Measurements from ENCODE around the gene BICRAL. TPM values are rescaled to one million over a fixed set of nuclear protein-coding genes. Genes with fewer than 3 reads are reported as not detected.

Gene BICRAL
- total and polyA plus RNA-seq, 2 of the 4 experiments (the other 2 are of a cell fraction), result 4.0 to 6.1 TPM

DNA sequence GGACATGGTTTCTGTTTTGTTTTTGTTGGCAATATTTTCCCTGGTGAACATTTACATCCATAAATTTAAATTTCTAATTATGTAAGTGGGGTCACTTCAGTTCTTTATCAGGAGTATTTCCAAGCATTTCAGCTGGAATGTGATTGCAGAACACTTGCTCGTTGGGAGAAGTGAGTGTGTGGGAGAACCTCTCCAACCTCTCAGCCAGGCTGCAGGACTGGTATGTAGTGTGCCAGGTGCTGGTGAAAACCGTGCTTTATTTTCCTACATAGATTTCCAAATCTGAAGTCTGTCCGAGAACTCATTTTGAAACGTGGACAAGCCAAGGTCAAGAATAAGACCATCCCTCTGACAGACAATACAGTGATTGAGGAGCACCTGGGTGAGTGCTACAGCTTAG lies 103.8 kb downstream of the BICRAL start:
- no peak overlapping the region for H3K27ac ChIP-seq (ENCODE audit: insufficient read depth, low read length)
- H3K9ac ChIP-seq (ENCODE audit: low read depth, low read length), result no peak overlapping the region
- WGBS, 2 experiments (ENCODE audit: extremely low coverage in 2 of 2, insufficient read length in 1 of 2), result no CpG with 5 or more reads among the region's 4 CpGs
- no peaks in the 10 kb centered on the region for H3K9me3 ChIP-seq (ENCODE audit: control insufficient read depth, insufficient read depth, low read length)
- H2BK20ac ChIP-seq (ENCODE audit: low read depth, low read length), result no peak overlapping the region
- no peak overlapping the region for H3K56ac ChIP-seq (ENCODE audit: extremely low read depth, insufficient read depth, low read length)
- ATAC-seq (ENCODE audit: low read depth) (no peak), DNase-seq (no peak)
- H3K23ac ChIP-seq (ENCODE audit: low read depth, low read length), result no peak overlapping the region
- no peak overlapping the region for H2AK9ac ChIP-seq (replicated peaks; ENCODE audit: low read depth, low read length, poor library complexity)
- intact Hi-C loops (cut with micrococcal nuclease), result no loop called here
- no peak overlapping the region for H3K4me2 ChIP-seq (ENCODE audit: low read depth, low read length)
- H4K91ac ChIP-seq (ENCODE audit: insufficient read depth, low read depth, low read length), result no peak overlapping the region
- peaks cover 26 to 33% of the 10 kb centered on the region in 2 experiments for H3K79me1 ChIP-seq (ENCODE audit: low read depth in 1 of 2, low read length in 2 of 2)
- peaks cover 3% of the 10 kb centered on the region; the same call in 1 of the 2 replicates for H4K20me1 ChIP-seq (ENCODE audit: insufficient read depth, low read length)
- H4K5ac ChIP-seq (ENCODE audit: low read depth, low read length), result no peak overlapping the region
- H2AFZ ChIP-seq (replicated peaks; ENCODE audit: low read length, poor library complexity), result no peak overlapping the region
- H3K18ac ChIP-seq (ENCODE audit: low read depth, low read length), result no peak overlapping the region
- ChIA-PET POLR2A (ENCODE audit: unreplicated experiment) (no interaction called here), CTCF (no interaction called here)
- H3K9me1 ChIP-seq (ENCODE audit: insufficient read depth, low read length), result no peaks in the 10 kb centered on the region
- H2BK5ac ChIP-seq (ENCODE audit: low read depth, low read length, poor library complexity, severe bottlenecking), result no peak overlapping the region
- no peak overlapping the region for H3K14ac ChIP-seq (replicated peaks; ENCODE audit: low read depth, low read length)
- H3K36me3 ChIP-seq (ENCODE audit: control insufficient read depth, insufficient read depth, low read length), result peaks cover 39% of the 10 kb centered on the region
- dilution Hi-C loops (cut with HindIII; ENCODE audit: low sequenced_read_pairs, unreplicated experiment), result no loop called here
- H2AK5ac ChIP-seq (ENCODE audit: low read depth, low read length), result no peak overlapping the region
- peaks cover 3% of the 10 kb centered on the region; the same call in 1 of the 2 replicates for H3K4me1 ChIP-seq (ENCODE audit: control insufficient read depth, insufficient read depth, low read length)
- no peak overlapping the region for H4K8ac ChIP-seq (ENCODE audit: low read depth in 2 of 2, low read length in 2 of 2)
- in situ Hi-C loops (cut with MboI; ENCODE audit: low sequenced_read_pairs), result loop anchor here (25.0 kb wide), 1 partner anchor 798 kb away; no protein-coding TSS in a partner anchor
- H3K4ac ChIP-seq (ENCODE audit: low read depth, low read length), result no peak overlapping the region
- no peak overlapping the region for H2BK120ac ChIP-seq (ENCODE audit: low read depth, low read length)
- TF ChIP-seq CHD1 (IDR thresholded peaks at IDR 0.05; ENCODE audit: low read depth, low read length) (no peak), SMC3 (IDR thresholded peaks at IDR 0.05; ENCODE audit: low read depth, low read length) (no peak), MAZ (IDR thresholded peaks at IDR 0.05; ENCODE audit: borderline replicate concordance, low read depth, low read length) (no peak), POLR2A (IDR thresholded peaks at IDR 0.05; ENCODE audit: low read depth, low read length) (no peak), MXI1 (IDR thresholded peaks at IDR 0.05; ENCODE audit: borderline replicate concordance, low read depth, low read length) (no peak), BHLHE40 (IDR thresholded peaks at IDR 0.05; ENCODE audit: low read depth, low read length) (no peak)
- TF ChIP-seq, protein P1, sequence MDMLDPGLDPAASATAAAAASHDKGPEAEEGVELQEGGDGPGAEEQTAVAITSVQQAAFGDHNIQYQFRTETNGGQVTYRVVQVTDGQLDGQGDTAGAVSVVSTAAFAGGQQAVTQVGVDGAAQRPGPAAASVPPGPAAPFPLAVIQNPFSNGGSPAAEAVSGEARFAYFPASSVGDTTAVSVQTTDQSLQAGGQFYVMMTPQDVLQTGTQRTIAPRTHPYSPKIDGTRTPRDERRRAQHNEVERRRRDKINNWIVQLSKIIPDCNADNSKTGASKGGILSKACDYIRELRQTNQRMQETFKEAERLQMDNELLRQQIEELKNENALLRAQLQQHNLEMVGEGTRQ (IDR thresholded peaks at IDR 0.05; ENCODE audit: low read depth, low read length), result no peak
- TF ChIP-seq, protein P2, sequence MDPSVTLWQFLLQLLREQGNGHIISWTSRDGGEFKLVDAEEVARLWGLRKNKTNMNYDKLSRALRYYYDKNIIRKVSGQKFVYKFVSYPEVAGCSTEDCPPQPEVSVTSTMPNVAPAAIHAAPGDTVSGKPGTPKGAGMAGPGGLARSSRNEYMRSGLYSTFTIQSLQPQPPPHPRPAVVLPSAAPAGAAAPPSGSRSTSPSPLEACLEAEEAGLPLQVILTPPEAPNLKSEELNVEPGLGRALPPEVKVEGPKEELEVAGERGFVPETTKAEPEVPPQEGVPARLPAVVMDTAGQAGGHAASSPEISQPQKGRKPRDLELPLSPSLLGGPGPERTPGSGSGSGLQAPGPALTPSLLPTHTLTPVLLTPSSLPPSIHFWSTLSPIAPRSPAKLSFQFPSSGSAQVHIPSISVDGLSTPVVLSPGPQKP (IDR thresholded peaks at IDR 0.05; ENCODE audit: borderline replicate concordance, low read depth, low read length), result no peak
- H3K27me3 ChIP-seq (ENCODE audit: control insufficient read depth, insufficient read depth, low read length), result no peaks in the 10 kb centered on the region
- no peak overlapping the region for H2BK15ac ChIP-seq (ENCODE audit: low read depth, low read length)
- no peak overlapping the region for H3K4me3 ChIP-seq (ENCODE audit: insufficient read depth, low read depth, low read length)
- BruUV-seq (replicated peaks), result no TSS peak
